K562 (cell line): ENCODE data around the gene LIFR. TPM values are rescaled to one million over a fixed set of nuclear protein-coding genes. Genes with fewer than 3 reads are reported as not detected.

Experiments used
- ATAC-seq: fragments of 200-7000 bp; cut with Tn5 transposase; 3 replicates; pipeline ENCODE4 v1.9.1; 2020; ENCODE audit warnings: moderate library complexity
- BruUV-seq: library from RNA; stranded (reverse); fragments of 400-500 nt; replicated peaks from 2 replicates; lab custom pipeline; 2021; lab: Mats Ljungman, UMichigan
- CTCF ChIA-PET: fragments of 300-600 bp; formaldehyde crosslinking; extraction: SDS; loops from one replicate; lab custom pipeline; 2021; ENCODE audit warnings: low intra/inter-chr PET ratio; lab: Yijun Ruan, JAX
- POLR2A ChIA-PET: fragments of 300-600, 350-650 bp; sonication (Branson Sonifier 250); formaldehyde crosslinking; extraction: SDS; loops from one replicate; lab custom pipeline; 2021; ENCODE audit warnings: antibody characterized with exemption, inconsistent platforms; lab: Yijun Ruan, JAX
- DNase-seq, 4 experiments: peaks; one replicate each; pipeline versions ENCODE4 v3.0.0 to v3.0.0-alpha.2; 2011 to 2018; ENCODE audit warnings: low spot score in 3 of 4, mixed read lengths in 3 of 4; ENCODE audit errors: extremely low read depth in 1 of 4
- FAIRE-seq: peaks from 2 replicates; lab custom pipeline; 2011; peaks lifted over from hg19 to GRCh38; lab: Jason Lieb, UNC
- H2AFZ ChIP-seq: 2 replicates; pipeline ENCODE4 v1.6.0; 2011; ENCODE audit warnings: low read depth, low read length, control low read depth, inconsistent platforms
- H3K27ac ChIP-seq: fragments of 200-600 bp; 3 replicates; pipeline ENCODE4 v1.8.0; 2011; ENCODE audit warnings: low read depth, mild to moderate bottlenecking, control low read depth, inconsistent platforms, low read length, moderate library complexity, mixed read lengths; ENCODE audit errors: extremely low read depth
- H3K27me3 ChIP-seq, 2 experiments: fragments of 300-600 bp in 1 of 2; 2 replicates in 1 of 2; 3 replicates in 1 of 2; pipeline versions ENCODE4 v1.6.0 to v1.8.0; 2011; ENCODE audit warnings: inconsistent platforms in 2 of 2, low read length in 2 of 2, mild to moderate bottlenecking in 1 of 2, mixed read lengths in 1 of 2, moderate library complexity in 1 of 2; ENCODE audit not compliant: control insufficient read depth in 2 of 2, insufficient read depth in 2 of 2
- H3K36me3 ChIP-seq: fragments of 300-600 bp; 3 replicates; pipeline ENCODE4 v1.8.0; 2011; ENCODE audit warnings: mild to moderate bottlenecking, low read length, inconsistent platforms; ENCODE audit not compliant: control insufficient read depth, insufficient read depth
- H3K4me1 ChIP-seq, 2 experiments: fragments of 200-600 bp in 1 of 2; replicated peaks in 1 of 2; 2 replicates in 1 of 2; 3 replicates in 1 of 2; pipeline versions ENCODE4 v1.5.1 to v1.8.0; 2011; ENCODE audit warnings: inconsistent platforms in 2 of 2, low read length in 2 of 2, mild to moderate bottlenecking in 1 of 2, mixed read lengths in 1 of 2, moderate library complexity in 1 of 2; ENCODE audit not compliant: control insufficient read depth in 2 of 2, insufficient read depth in 2 of 2
- H3K4me2 ChIP-seq: 2 replicates; pipeline ENCODE4 v1.6.1; 2011; ENCODE audit warnings: low read length, control low read depth, inconsistent platforms, mixed read lengths; ENCODE audit not compliant: insufficient read depth
- H3K4me3 ChIP-seq: fragments of 200-600 bp; sonication (generic), shearing (Covaris generic); 2 replicates; pipeline ENCODE4 v1.5.1; 2016; ENCODE audit warnings: control low read depth, inconsistent platforms
- H3K79me2 ChIP-seq: fragments of 200-600 bp; 3 replicates; pipeline ENCODE4 v1.8.0; 2011; ENCODE audit warnings: low read length, inconsistent platforms; ENCODE audit not compliant: control insufficient read depth, insufficient read depth
- H3K9ac ChIP-seq, 2 experiments: 2 replicates each; pipeline versions ENCODE4 v1.6.0 to v1.6.1; 2011; ENCODE audit warnings: low read depth in 2 of 2, low read length in 2 of 2, control low read depth in 1 of 2, inconsistent platforms in 1 of 2, mild to moderate bottlenecking in 1 of 2, mixed read lengths in 1 of 2; ENCODE audit not compliant: insufficient read depth in 1 of 2
- H3K9me1 ChIP-seq: one replicate; pipeline ENCODE4 v1.6.0; 2011; ENCODE audit warnings: inconsistent platforms, mild to moderate bottlenecking, low read length, moderate library complexity; ENCODE audit not compliant: control insufficient read depth, insufficient read depth
- H3K9me3 ChIP-seq: replicated peaks from 2 replicates; pipeline ENCODE4 v1.5.1; 2011; ENCODE audit warnings: low read depth, low read length, inconsistent platforms; ENCODE audit not compliant: control insufficient read depth, insufficient read depth
- H4K20me1 ChIP-seq: replicated peaks from 2 replicates; pipeline ENCODE4 v1.6.1; 2011; ENCODE audit warnings: low read length, inconsistent platforms, mixed read lengths; ENCODE audit not compliant: control insufficient read depth, insufficient read depth
- HEY1 ChIP-seq: fragments of 250-450 bp; sonication (Bioruptor Pico); IDR thresholded peaks from 2 replicates; pipeline ENCODE4 v1.5.0; 2020; ENCODE audit warnings: mild to moderate bottlenecking, moderate library complexity, borderline replicate concordance
- MTF1 ChIP-seq: fragments of 250-450 bp; sonication (Bioruptor Pico); IDR thresholded peaks from 2 replicates; pipeline ENCODE4 v1.9.0; 2021; ENCODE audit warnings: moderate library complexity, mild to moderate bottlenecking, inconsistent platforms, borderline replicate concordance
- TFAM ChIP-seq: fragments of 250-450 bp; sonication (Bioruptor Pico); conservative IDR thresholded peaks from 2 replicates; pipeline ENCODE4 v1.5.0; 2021; ENCODE audit warnings: mild to moderate bottlenecking, moderate library complexity
- TOE1 ChIP-seq, 2 experiments: fragments of 450-650 bp in 1 of 2; sonication (generic) in 1 of 2; formaldehyde crosslinking in 1 of 2; IDR thresholded peaks; 2 replicates each; pipeline versions ENCODE4 v1.7.1 to v1.8.0; 2016 to 2022; ENCODE audit warnings: borderline replicate concordance in 2 of 2, mild to moderate bottlenecking in 2 of 2, antibody characterized with exemption in 1 of 2, inconsistent platforms in 1 of 2, low read depth in 1 of 2, missing genetic modification reagents in 1 of 2, moderate library complexity in 1 of 2
- WGBS: fragments of 100-300 bp; shearing (Covaris generic); methylation state at CpG from one replicate; pipeline ENCODE4 v1.1.6; 2016; ENCODE audit warnings: low coverage, mixed read lengths; ENCODE audit not compliant: insufficient coverage; ENCODE audit errors: missing lambda C conversion rate; 5-methylcytosine and 5-hydroxymethylcytosine counted together
- in situ Hi-C: fragments of 300-500 bp; cut with MboI; formaldehyde crosslinking; loops from 4 replicates; pipeline ENCODE4 v1.15.0; 2018; ENCODE audit warnings: inconsistent platforms, mixed read lengths
- intact Hi-C: fragments of 100-400 bp; cut with micrococcal nuclease; formaldehyde crosslinking; loops from 2 replicates; pipeline ENCODE4 v1.14.2; 2022
- polyA plus RNA-seq, 8 experiments: library from polyadenylated mRNA; depleted of rRNA in 4 of 8; stranded (reverse) in 5 of 8; unstranded in 3 of 8; fragments of >200 nt; fragmentation: Nextera tagmentation in 2 of 8; fragmentation: Illumina TruSeq in 1 of 8; extraction: Ambion mirVana in 2 of 8; extraction: Trizol in 1 of 8; gene quantifications; 2 replicates each; pipeline versions ENCODE4 v1.2.1 to v1.2.3, GENCODE V29; 2011 to 2014; ENCODE audit warnings: inconsistent platforms in 1 of 8, missing spikeins in 1 of 8
- total RNA-seq, 7 experiments: library from RNA; depleted of rRNA in 6 of 7; stranded (reverse); fragments of >200 nt in 6 of 7; fragmentation: Illumina TruSeq in 2 of 7; extraction: Trizol in 2 of 7; gene quantifications; 2 replicates each; pipeline versions ENCODE4 v1.2.1 to v1.2.3, GENCODE V29; 2011 to 2021; ENCODE audit warnings: low replicate concordance in 1 of 7
- TF ChIP-seq, protein P1 (sequence below): sonication (generic); formaldehyde crosslinking; IDR thresholded peaks from 2 replicates; pipeline ENCODE4 v1.8.1; 2023; ENCODE audit warnings: mild to moderate bottlenecking, missing genetic modification reagents, moderate library complexity
- TF ChIP-seq, protein P2 (sequence below), 2 experiments: fragments of 450-650 bp; formaldehyde crosslinking in 1 of 2; IDR thresholded peaks; 2 replicates each; pipeline versions ENCODE4 v1.4.0 to v1.6.1; 2014 to 2020; ENCODE audit warnings: mild to moderate bottlenecking in 2 of 2, borderline replicate concordance in 1 of 2, low read depth in 1 of 2
- TF ChIP-seq, protein P3 (sequence below): fragments of 450-650 bp; formaldehyde crosslinking; conservative IDR thresholded peaks from 2 replicates; pipeline ENCODE4 v1.4.0; 2022; ENCODE audit warnings: mild to moderate bottlenecking, missing genetic modification characterization

The LIFR gene
- total and polyA plus RNA-seq, 9 of the 15 experiments (the other 6 are each of a cell fraction or from before 2014, with no cell fraction given), result 0.43 to 5.7 (median 3.3) TPM

DNA sequence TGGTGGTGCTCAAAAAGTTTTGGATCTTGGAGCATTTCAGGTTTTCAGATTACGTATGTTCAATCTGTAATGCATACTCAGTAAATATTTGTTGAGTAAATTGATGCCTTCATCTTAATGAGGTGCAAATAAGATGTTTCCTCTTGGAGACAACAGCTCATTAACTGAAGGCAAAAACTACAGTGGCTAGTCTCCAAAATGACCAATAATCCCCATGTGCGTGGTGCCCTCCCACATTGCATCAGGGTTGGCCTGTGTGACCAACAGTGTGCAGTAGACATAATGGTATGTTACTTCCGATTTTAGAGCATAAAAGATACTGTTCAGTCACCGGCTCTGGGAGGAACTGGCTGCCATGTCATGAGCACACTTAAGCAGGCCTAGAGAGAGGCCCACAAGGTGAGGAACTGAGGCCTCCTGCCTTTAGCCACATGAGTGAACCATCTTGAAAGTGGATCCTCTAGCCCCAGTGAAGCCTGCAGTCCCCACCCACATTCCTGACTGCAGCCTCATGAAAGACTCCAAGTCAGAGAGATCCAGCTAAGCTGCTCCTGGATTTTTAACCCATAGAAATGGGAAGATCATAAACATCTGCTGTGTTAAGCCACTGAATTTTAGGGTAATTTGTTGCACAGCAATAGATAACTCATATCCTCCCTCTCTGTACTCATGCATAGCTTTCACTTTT lies 55.7 kb downstream of the LIFR start:
- intact Hi-C loops (no loop called here), in situ Hi-C loops (no loop called here)
- Histone ChIP-seq H3K9me3 (no peaks in the 10 kb centered on the region), H3K36me3 (no peaks in the 10 kb centered on the region), H3K27me3 (no peaks in the 10 kb centered on the region), H3K4me2 (no peak overlapping the region), H3K4me1 (no peaks in the 10 kb centered on the region), H3K79me2 (no peaks in the 10 kb centered on the region), H3K9ac (no peak overlapping the region), H3K4me3 (no peak overlapping the region), H4K20me1 (no peaks in the 10 kb centered on the region), H2AFZ (no peak overlapping the region), H3K27ac (no peak overlapping the region), H3K9me1 (no peaks in the 10 kb centered on the region)
- FAIRE-seq (no peak), DNase-seq (no peak), ATAC-seq (no peak; the same call in 2 of the 3 replicates)
- WGBS, result 32% methylated on average over 4 of the region's 4 CpGs
- CTCF ChIA-PET, result no interaction called here
- BruUV-seq, result no TSS peak
- POLR2A ChIA-PET, result no interaction called here
- TF ChIP-seq TFAM (CRISPR knock-in tag) (no peak), HEY1 (CRISPR knock-in tag) (no peak), MTF1 (CRISPR knock-in tag) (no peak), TOE1 (IDR thresholded peaks at IDR 0.05; ENCODE audit: borderline replicate concordance) (no peak), TOE1 (CRISPR knock-in tag; IDR thresholded peaks at IDR 0.05; ENCODE audit: borderline replicate concordance, low read depth) (no peak)
- TF ChIP-seq, protein P1, sequence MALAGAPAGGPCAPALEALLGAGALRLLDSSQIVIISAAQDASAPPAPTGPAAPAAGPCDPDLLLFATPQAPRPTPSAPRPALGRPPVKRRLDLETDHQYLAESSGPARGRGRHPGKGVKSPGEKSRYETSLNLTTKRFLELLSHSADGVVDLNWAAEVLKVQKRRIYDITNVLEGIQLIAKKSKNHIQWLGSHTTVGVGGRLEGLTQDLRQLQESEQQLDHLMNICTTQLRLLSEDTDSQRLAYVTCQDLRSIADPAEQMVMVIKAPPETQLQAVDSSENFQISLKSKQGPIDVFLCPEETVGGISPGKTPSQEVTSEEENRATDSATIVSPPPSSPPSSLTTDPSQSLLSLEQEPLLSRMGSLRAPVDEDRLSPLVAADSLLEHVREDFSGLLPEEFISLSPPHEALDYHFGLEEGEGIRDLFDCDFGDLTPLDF (CRISPR knock-in tag), result no peak
- TF ChIP-seq, protein P2, sequence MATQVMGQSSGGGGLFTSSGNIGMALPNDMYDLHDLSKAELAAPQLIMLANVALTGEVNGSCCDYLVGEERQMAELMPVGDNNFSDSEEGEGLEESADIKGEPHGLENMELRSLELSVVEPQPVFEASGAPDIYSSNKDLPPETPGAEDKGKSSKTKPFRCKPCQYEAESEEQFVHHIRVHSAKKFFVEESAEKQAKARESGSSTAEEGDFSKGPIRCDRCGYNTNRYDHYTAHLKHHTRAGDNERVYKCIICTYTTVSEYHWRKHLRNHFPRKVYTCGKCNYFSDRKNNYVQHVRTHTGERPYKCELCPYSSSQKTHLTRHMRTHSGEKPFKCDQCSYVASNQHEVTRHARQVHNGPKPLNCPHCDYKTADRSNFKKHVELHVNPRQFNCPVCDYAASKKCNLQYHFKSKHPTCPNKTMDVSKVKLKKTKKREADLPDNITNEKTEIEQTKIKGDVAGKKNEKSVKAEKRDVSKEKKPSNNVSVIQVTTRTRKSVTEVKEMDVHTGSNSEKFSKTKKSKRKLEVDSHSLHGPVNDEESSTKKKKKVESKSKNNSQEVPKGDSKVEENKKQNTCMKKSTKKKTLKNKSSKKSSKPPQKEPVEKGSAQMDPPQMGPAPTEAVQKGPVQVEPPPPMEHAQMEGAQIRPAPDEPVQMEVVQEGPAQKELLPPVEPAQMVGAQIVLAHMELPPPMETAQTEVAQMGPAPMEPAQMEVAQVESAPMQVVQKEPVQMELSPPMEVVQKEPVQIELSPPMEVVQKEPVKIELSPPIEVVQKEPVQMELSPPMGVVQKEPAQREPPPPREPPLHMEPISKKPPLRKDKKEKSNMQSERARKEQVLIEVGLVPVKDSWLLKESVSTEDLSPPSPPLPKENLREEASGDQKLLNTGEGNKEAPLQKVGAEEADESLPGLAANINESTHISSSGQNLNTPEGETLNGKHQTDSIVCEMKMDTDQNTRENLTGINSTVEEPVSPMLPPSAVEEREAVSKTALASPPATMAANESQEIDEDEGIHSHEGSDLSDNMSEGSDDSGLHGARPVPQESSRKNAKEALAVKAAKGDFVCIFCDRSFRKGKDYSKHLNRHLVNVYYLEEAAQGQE (IDR thresholded peaks at IDR 0.05; ENCODE audit: borderline replicate concordance), result no peak
- TF ChIP-seq, protein P2 (CRISPR knock-in tag; IDR thresholded peaks at IDR 0.05; ENCODE audit: low read depth), result no peak
- TF ChIP-seq, protein P3, sequence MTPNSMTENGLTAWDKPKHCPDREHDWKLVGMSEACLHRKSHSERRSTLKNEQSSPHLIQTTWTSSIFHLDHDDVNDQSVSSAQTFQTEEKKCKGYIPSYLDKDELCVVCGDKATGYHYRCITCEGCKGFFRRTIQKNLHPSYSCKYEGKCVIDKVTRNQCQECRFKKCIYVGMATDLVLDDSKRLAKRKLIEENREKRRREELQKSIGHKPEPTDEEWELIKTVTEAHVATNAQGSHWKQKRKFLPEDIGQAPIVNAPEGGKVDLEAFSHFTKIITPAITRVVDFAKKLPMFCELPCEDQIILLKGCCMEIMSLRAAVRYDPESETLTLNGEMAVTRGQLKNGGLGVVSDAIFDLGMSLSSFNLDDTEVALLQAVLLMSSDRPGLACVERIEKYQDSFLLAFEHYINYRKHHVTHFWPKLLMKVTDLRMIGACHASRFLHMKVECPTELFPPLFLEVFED (CRISPR knock-in tag), result no peak
